NCI-H2196 treated with DMSO at 0.1 percent for 48 hours (cell line): ENCODE data around the gene F12.
"Not testable (repeated sequence)": the region's sequence is repeated elsewhere in the genome, so short reads cannot be mapped to it uniquely, and the experiment has no call there.

Source experiments
- DNase-seq: peaks from one replicate; lab custom pipeline; 2025; ENCODE audit not compliant: unreplicated experiment; lab: John Stamatoyannopoulos, UW

The F12 gene

GRCh38 chr5:177417081-177417480, 7.7 kb upstream of the F12 start:
- not testable (repeated sequence) for DNase-seq

GRCh38 chr5:177414481-177414880, 5.1 kb upstream of the F12 start:
- DNase-seq = no peak

GRCh38 chr5:177412603-177413233, 3.4 kb upstream of the F12 start:
- DNase-seq = no peak

GRCh38 chr5:177410575-177410974, 1.2 kb upstream of the F12 start:
- no peak for DNase-seq

GRCh38 chr5:177405805-177406204, 3.6 kb downstream of the F12 start:
- no peak for DNase-seq

GRCh38 chr5:177405312-177405711, 4.1 kb downstream of the F12 start:
- DNase-seq = no peak

- no peak for DNase-seq
These were observed 4.7 kb downstream of the F12 start for GRCh38 chr5:177404641-177405179.

- peak; percentile 51 for DNase-seq
These were observed 5.3 kb downstream of the F12 start for GRCh38 chr5:177403792-177404640.

- DNase-seq = no peak
These were observed 6.1 kb downstream of the F12 start for GRCh38 chr5:177403102-177403791.

GRCh38 chr5:177402271-177403043, 6.9 kb downstream of the F12 start:
- DNase-seq = peak; percentile 85

- DNase-seq = no peak
These were observed 9.1 kb downstream of the F12 start, which contains the start of gene PFN3 for GRCh38 chr5:177399997-177400868. PFN3 (minus strand) TSS chr5:177400661; CDS start chr5:177400576, 85 bp downstream.

GRCh38 chr5:177397875-177398390, 11.4 kb downstream of the F12 start:
- DNase-seq = no peak

- no peak for DNase-seq
These were observed 12.6 kb downstream of the F12 start for GRCh38 chr5:177396807-177397206.

GRCh38 chr5:177396078-177396477, 13.3 kb downstream of the F12 start:
- DNase-seq = no peak

GRCh38 chr5:177393990-177394389, 15.4 kb downstream of the F12 start:
- no peak for DNase-seq

- DNase-seq = no peak
These were observed 16.1 kb downstream of the F12 start for GRCh38 chr5:177393206-177393765.

GRCh38 chr5:177392765-177393164, 16.6 kb downstream of the F12 start:
- no peak for DNase-seq

GRCh38 chr5:177390363-177391300, 18.7 kb downstream of the F12 start:
- peak; percentile 71 for DNase-seq
